Lower leg skin (tissue), 4 donors: Measurements from ENCODE around the gene PDHB. TPM values are rescaled to one million over a fixed set of nuclear protein-coding genes. Genes with fewer than 3 reads are reported as not detected.
A peak's percentile ranks its signal among the peaks of the same experiment; 100 is the strongest.

Source experiments
- DNase-seq, 2 donors: peaks; one replicate each; pipeline ENCODE4 v3.0.0-alpha.2; 2019; ENCODE audit warnings: low spot score in 2 of 2
- H3K4me3 ChIP-seq: fragments of 200-600 bp; sonication (generic); 2 replicates; pipeline ENCODE4 v1.5.1; 2017; ENCODE audit warnings: mild to moderate bottlenecking, low read depth; ENCODE audit not compliant: poor library complexity, severe bottlenecking
- CTCF ChIP-seq, 3 donors: fragments of 450-650 bp; IDR thresholded peaks; one replicate each; pipeline ENCODE4 v1.5.1; 2016; ENCODE audit warnings: antibody characterized with exemption in 3 of 3, mild to moderate bottlenecking in 3 of 3, moderate library complexity in 2 of 3
- POLR2A ChIP-seq, 2 donors: fragments of 450-650 bp; IDR thresholded peaks; one replicate each; pipeline ENCODE4 v1.6.1; 2016 to 2017; ENCODE audit warnings: antibody characterized with exemption in 2 of 2, mild to moderate bottlenecking in 1 of 2, moderate library complexity in 1 of 2
- WGBS, 2 donors: methylation state at CpG; one replicate each; pipeline ENCODE4 v1.1.5; 2018; 5-methylcytosine and 5-hydroxymethylcytosine counted together
- intact Hi-C: fragments of 100-400 bp; cut with DNase I; formaldehyde crosslinking; loops from one replicate; pipeline ENCODE4 v1.15.0; 2023; ENCODE audit warnings: low total_unique reads
- total RNA-seq, 4 donors: library from RNA; depleted of rRNA; stranded (reverse); fragments of >200 nt; gene quantifications; one replicate each; pipeline ENCODE4 v1.1.0, GENCODE V29; 2016

PDHB gene
- total RNA-seq, 4 donors from 2014 or later, result 36.9 to 112 (median 77.8) TPM

DNA sequence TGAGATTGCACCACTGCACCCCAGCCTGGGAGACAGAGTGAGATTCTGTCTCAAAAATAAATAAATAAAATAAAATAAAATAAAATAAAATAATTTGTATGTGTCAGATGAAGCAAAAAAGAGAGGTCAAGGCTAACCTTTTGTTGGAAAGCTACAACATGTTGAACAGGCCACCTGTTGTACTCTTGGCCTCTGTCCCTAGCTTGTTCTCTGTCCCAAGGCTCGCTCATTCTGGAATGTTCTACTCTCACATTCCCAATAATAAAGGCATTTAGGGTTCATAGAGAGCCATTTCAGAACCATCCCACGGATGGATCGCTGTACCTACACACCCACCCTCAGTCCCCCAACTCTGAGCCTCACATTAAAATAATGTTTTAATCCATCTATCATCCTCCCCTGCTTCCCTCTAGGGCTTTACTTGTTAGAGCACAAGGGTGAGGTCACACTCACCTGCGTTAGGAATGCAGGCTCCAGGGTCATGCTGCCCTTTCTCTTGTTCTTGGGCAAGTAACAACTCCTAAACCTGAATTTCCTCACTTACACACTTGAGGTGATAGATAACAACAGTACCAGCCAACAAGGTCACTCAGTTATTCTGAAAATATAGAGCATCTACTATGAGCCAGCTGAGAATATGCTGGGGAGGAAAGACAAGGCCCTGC, 33.4 kb upstream of the PDHB start:
- intact Hi-C loops, result no loop called here
- WGBS, 2 donors, result 85 to 91% methylated on average over 4 of the region's 4 CpGs
- DNase-seq, result peak in 1 of 2 donors; percentile 18

GRCh38 chr3:58464866-58465265, 31.2 kb upstream of the PDHB start:
- intact Hi-C loops, result no loop called here
- DNase-seq, result no peak
- 57 to 65% methylated on average over 3 of the region's 3 CpGs for WGBS, 2 donors
- no peak overlapping the region for H3K4me3 ChIP-seq
- TF ChIP-seq POLR2A (IDR thresholded peaks at IDR 0.05) (no peak), CTCF (IDR thresholded peaks at IDR 0.05) (no peak)

More for the DNA sequence above, 33.4 kb upstream of the PDHB start:
- no peak for TF ChIP-seq POLR2A (IDR thresholded peaks at IDR 0.05)
- TF ChIP-seq CTCF (IDR thresholded peaks at IDR 0.05), result no peak
- H3K4me3 ChIP-seq, result no peak overlapping the region

DNA sequence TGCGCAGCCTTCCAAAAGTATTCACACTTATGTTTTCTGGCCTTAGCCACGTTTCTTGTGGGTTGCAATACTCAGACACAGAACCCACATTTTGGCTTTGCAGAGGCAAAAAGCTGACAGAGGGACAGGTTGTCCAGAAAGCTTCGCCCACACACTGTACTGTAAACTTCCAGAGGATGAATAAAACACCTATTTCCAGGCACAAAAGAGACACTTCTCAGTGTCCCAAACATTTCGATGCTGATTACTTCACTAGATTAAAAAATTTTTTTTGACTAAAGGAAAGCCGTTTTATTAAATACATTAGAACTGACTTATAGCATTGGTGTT, 30.3 kb upstream of the PDHB start:
- DNase-seq, result no peak
- no peak for TF ChIP-seq CTCF (IDR thresholded peaks at IDR 0.05)
- TF ChIP-seq POLR2A (IDR thresholded peaks at IDR 0.05), result no peak
- WGBS, 2 donors, result 33 to 35% methylated on average over 5 of the region's 5 CpGs
- intact Hi-C loops, result no loop called here
- no peak overlapping the region for H3K4me3 ChIP-seq

DNA sequence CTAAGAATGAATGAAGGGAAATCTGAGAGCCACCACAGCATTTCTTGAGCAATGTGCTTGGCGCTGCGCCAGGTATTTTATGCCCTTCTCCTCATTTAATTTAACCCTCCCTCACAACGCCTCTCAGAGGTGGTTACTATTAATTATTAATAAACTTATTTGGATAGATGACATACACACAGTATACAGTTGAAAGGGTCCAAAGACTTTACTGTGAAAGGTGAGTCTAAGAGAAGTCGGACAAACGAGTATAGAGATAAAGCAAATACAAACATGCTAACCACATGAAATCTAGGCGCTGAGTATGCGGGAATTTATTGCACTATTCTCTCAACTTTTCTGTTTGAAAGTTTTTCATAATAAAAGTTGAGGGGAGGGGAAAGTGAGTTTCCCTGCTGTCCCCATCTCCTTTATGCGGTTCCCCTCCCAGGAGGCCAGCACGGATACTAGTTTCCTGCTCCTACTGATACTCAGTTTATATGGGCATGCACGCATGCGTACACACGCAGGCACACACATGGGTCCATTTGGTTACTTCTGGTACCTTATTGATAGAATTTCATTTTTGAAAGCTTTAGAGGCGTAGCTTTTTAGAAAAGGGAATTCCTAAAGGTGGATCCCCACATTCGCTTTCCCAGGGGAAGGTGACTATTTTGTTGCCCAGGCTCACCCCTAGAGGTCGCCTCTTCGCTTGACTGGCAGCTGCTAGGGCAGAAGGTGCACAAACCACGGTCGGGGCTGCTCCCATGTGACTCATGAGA, 29.7 kb upstream of the PDHB start:
- peak in 1 of 3 donors; percentile 18 for TF ChIP-seq CTCF (IDR thresholded peaks at IDR 0.05)
- TF ChIP-seq POLR2A (IDR thresholded peaks at IDR 0.05), result no peak
- WGBS, 2 donors, result 14 to 16% methylated on average over 18 of the region's 18 CpGs
- H3K4me3 ChIP-seq, result no peak overlapping the region
- peak; percentile 57 to 91 for DNase-seq
- intact Hi-C loops, result no loop called here

GRCh38 chr3:58462829-58463180, 29.2 kb upstream of the PDHB start:
- no peak overlapping the region for H3K4me3 ChIP-seq
- intact Hi-C loops, result no loop called here
- WGBS, 2 donors, result 61 to 69% methylated on average over 4 of the region's 4 CpGs
- no peak for TF ChIP-seq CTCF (IDR thresholded peaks at IDR 0.05)
- no peak for TF ChIP-seq POLR2A (IDR thresholded peaks at IDR 0.05)
- no peak for DNase-seq
